ENCODE measurements around the gene TBX10. TPM values are rescaled to one million over a fixed set of nuclear protein-coding genes. Genes with fewer than 3 reads are reported as not detected.
"Not testable (repeated sequence)": the region's sequence is repeated elsewhere in the genome, so short reads cannot be mapped to it uniquely, and the experiment has no call there.

The TBX10 gene
- total and polyA plus RNA-seq, 12 donors, result not detected

- DNase-seq, result no peak
- no peaks in the 10 kb centered on the region for H3K36me3 ChIP-seq (replicated peaks in 1 of 2)
- H3K4me3 ChIP-seq, result no peak overlapping the region
- no peaks in the 10 kb centered on the region for H3K27me3 ChIP-seq
- intact Hi-C loops (cut with DNase I), result no loop called here
- 81 to 90% (median 86%) methylated on average over 9 to 12 of the region's 12 CpGs for WGBS, 4 donors
- H3K27ac ChIP-seq, result no peak overlapping the region
- TF ChIP-seq CTCF (IDR thresholded peaks at IDR 0.05) (no peak), POLR2A (IDR thresholded peaks at IDR 0.05) (no peak)
- H3K9me3 ChIP-seq (replicated peaks in 1 of 3), result no peaks in the 10 kb centered on the region
- H3K4me1 ChIP-seq (replicated peaks in 1 of 2), result no peaks in the 10 kb centered on the region
Observed at GRCh38 chr11:67662142-67662834, 22.7 kb upstream of the TBX10 start.

- intact Hi-C loops (cut with DNase I); H3K4me3 ChIP-seq; DNase-seq; H3K4me1 ChIP-seq (replicated peaks in 1 of 2); H3K9me3 ChIP-seq (replicated peaks in 1 of 3); H3K27me3 ChIP-seq; H3K36me3 ChIP-seq (replicated peaks in 1 of 2); H3K27ac ChIP-seq: not testable (repeated sequence)
- WGBS, 4 donors, result 53 to 63% (median 59%) methylated on average over 5 of the region's 5 CpGs
Observed at GRCh38 chr11:67660752-67661151, 21.2 kb upstream of the TBX10 start.

- not testable (repeated sequence) for H3K27me3 ChIP-seq; DNase-seq; H3K27ac ChIP-seq; H3K9me3 ChIP-seq (replicated peaks in 1 of 3); H3K4me1 ChIP-seq (replicated peaks in 1 of 2); H3K36me3 ChIP-seq (replicated peaks in 1 of 2); H3K4me3 ChIP-seq
- intact Hi-C loops (cut with DNase I), result loop anchor here in 1 of 2 donors (2.0 kb wide), 1 partner anchor 87 kb away; no protein-coding TSS in a partner anchor
- TF ChIP-seq CTCF (IDR thresholded peaks at IDR 0.05), result peak in 1 of 6 experiments; percentile 32
- 46 to 56% (median 52%) methylated on average over 5 of the region's 5 CpGs for WGBS, 4 donors
Observed at GRCh38 chr11:67659651-67660165, 20.1 kb upstream of the TBX10 start.

- H3K4me1 ChIP-seq (replicated peaks in 1 of 2), result no peaks in the 10 kb centered on the region
- no peaks in the 10 kb centered on the region for H3K9me3 ChIP-seq (replicated peaks in 1 of 3)
- H3K4me3 ChIP-seq, result no peak overlapping the region
- no peak for DNase-seq
- WGBS, 4 donors, result 33 to 42% (median 37%) methylated on average over 3 of the region's 3 CpGs
- no peak overlapping the region for H3K27ac ChIP-seq
- no peaks in the 10 kb centered on the region for H3K36me3 ChIP-seq (replicated peaks in 1 of 2)
- TF ChIP-seq POLR2A (IDR thresholded peaks at IDR 0.05) (no peak), CTCF (IDR thresholded peaks at IDR 0.05) (no peak)
- intact Hi-C loops (cut with DNase I), result no loop called here
- no peaks in the 10 kb centered on the region for H3K27me3 ChIP-seq
Observed at GRCh38 chr11:67657300-67657699, 17.7 kb upstream of the TBX10 start.
